K562 (cell line): Measurements from ENCODE around the gene SUMF1.

Experiments used
- ESRRA ChIP-seq: fragments of 450-650 bp; IDR thresholded peaks from 2 replicates; pipeline ENCODE4 v1.6.1; 2014; ENCODE audit warnings: low read depth, mild to moderate bottlenecking, moderate library complexity, borderline replicate concordance
- MCM2 ChIP-seq: fragments of 450-650 bp; IDR thresholded peaks from 2 replicates; pipeline ENCODE4 v1.6.1; 2017; ENCODE audit warnings: low read depth, mild to moderate bottlenecking
- ZBTB49 ChIP-seq: sonication (generic); formaldehyde crosslinking; IDR thresholded peaks from 2 replicates; pipeline ENCODE4 v1.8.0; 2022; ENCODE audit warnings: missing genetic modification reagents, mild to moderate bottlenecking, borderline replicate concordance

DNA sequence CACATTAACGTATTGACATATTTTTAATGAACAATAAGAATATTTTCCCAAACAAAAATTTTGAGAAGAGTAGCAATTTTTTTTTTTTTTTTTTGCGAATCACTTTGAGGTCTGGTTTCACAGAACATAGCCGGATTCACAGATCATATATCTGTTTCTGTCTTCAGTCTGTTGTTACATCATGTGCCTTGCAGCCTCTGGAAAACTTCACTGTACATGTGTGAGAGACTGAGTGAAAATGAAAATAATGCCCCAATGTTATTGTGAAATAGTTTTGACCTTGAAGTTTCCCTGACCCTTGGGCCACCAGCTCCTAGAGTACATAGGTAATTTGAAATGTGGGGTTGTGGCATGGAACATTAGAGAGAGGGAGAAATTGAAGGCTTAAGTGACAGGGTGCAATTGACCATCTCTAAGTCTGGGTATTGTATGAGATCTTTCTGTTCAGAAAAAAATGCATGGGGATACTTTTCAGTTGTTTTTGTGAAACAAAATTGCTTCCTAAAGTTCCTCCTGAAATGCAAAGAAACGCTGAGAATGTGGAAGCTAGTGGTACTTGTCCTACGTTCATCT is 40.0 kb upstream of the SUMF1 start:
- TF ChIP-seq MCM2 (no peak), ZBTB49 (no peak), ESRRA (peak; percentile 99)
